ENCODE data around the gene SNX8. TPM values are rescaled to one million over a fixed set of nuclear protein-coding genes. Genes with fewer than 3 reads are reported as not detected.
A peak's percentile ranks its signal among the peaks of the same experiment; 100 is the strongest.
"Not testable (repeated sequence)": the region's sequence is repeated elsewhere in the genome, so short reads cannot be mapped to it uniquely, and the experiment has no call there.

SNX8 gene
- total RNA-seq, 2 donors from 2014 or later: 28.9 to 34.5 TPM

GRCh38 chr7:2314956-2315530 is 802 bp upstream of the SNX8 start:
- H3K36me3 Mint-ChIP-seq; DNase-seq (ENCODE audit: low spot score); ATAC-seq; H3K9me3 Mint-ChIP-seq; H3K27me3 Mint-ChIP-seq; H3K27ac Mint-ChIP-seq; H3K4me3 Mint-ChIP-seq: not testable (repeated sequence)
- peaks cover 14% of the 10 kb centered on the region in 2 donors for H3K4me1 Mint-ChIP-seq (ENCODE audit: low read depth in 2 of 2)

GRCh38 chr7:2313450-2314208 is 612 bp downstream of the SNX8 start:
- no peaks in the 10 kb centered on the region for H3K27me3 Mint-ChIP-seq
- H3K4me1 Mint-ChIP-seq (ENCODE audit: low read depth in 2 of 2): peaks cover 14% of the 10 kb centered on the region in 2 donors
- H3K4me3 Mint-ChIP-seq: no peak overlapping the region
- H3K36me3 Mint-ChIP-seq: no peaks in the 10 kb centered on the region
- ATAC-seq: peak in 1 of 2 donors; percentile 17
- H3K9me3 Mint-ChIP-seq: no peaks in the 10 kb centered on the region
- H3K27ac Mint-ChIP-seq: peak overlapping the region; percentile 73 to 77
- DNase-seq (ENCODE audit: low spot score): no peak

- no peak for DNase-seq (ENCODE audit: low spot score)
- Mint-ChIP-seq H3K36me3 (no peaks in the 10 kb centered on the region), H3K27ac (peak overlapping the region in 1 of 2 donors; percentile 50), H3K4me3 (peak overlapping the region; percentile 51), H3K4me1 (ENCODE audit: low read depth in 2 of 2) (peaks cover 14% of the 10 kb centered on the region in 2 donors), H3K27me3 (no peaks in the 10 kb centered on the region), H3K9me3 (no peaks in the 10 kb centered on the region)
- no peak for ATAC-seq
Measured at GRCh38 chr7:2312267-2312929, 1.8 kb downstream of the SNX8 start.

- Mint-ChIP-seq H3K9me3 (no peaks in the 10 kb centered on the region), H3K27ac (no peak overlapping the region), H3K36me3 (no peaks in the 10 kb centered on the region), H3K4me1 (ENCODE audit: low read depth in 2 of 2) (peaks cover 14% of the 10 kb centered on the region in 2 donors), H3K27me3 (no peaks in the 10 kb centered on the region), H3K4me3 (no peak overlapping the region)
- ATAC-seq (no peak), DNase-seq (ENCODE audit: low spot score) (no peak)
Measured at GRCh38 chr7:2309889-2310331, 4.3 kb downstream of the SNX8 start.

GRCh38 chr7:2307690-2308107 is 6.5 kb downstream of the SNX8 start:
- Mint-ChIP-seq H3K27me3 (no peaks in the 10 kb centered on the region), H3K27ac (no peak overlapping the region), H3K36me3 (no peaks in the 10 kb centered on the region), H3K9me3 (no peaks in the 10 kb centered on the region), H3K4me1 (ENCODE audit: low read depth in 2 of 2) (peaks cover 6 to 9% of the 10 kb centered on the region in 2 donors), H3K4me3 (no peak overlapping the region)
- ATAC-seq: no peak
- DNase-seq (ENCODE audit: low spot score): no peak

GRCh38 chr7:2306688-2307087 is 7.6 kb downstream of the SNX8 start:
- ATAC-seq: no peak
- H3K9me3 Mint-ChIP-seq: no peaks in the 10 kb centered on the region
- no peaks in the 10 kb centered on the region for H3K36me3 Mint-ChIP-seq
- no peaks in the 10 kb centered on the region for H3K27me3 Mint-ChIP-seq
- H3K4me3 Mint-ChIP-seq: no peak overlapping the region
- no peak for DNase-seq (ENCODE audit: low spot score)
- H3K27ac Mint-ChIP-seq: no peak overlapping the region
- peaks cover 0 to 4% of the 10 kb centered on the region in 2 donors for H3K4me1 Mint-ChIP-seq (ENCODE audit: low read depth in 2 of 2)

GRCh38 chr7:2305258-2305657 is 9.0 kb downstream of the SNX8 start:
- not testable (repeated sequence) for DNase-seq (ENCODE audit: low spot score); H3K4me3 Mint-ChIP-seq; H3K9me3 Mint-ChIP-seq; H3K36me3 Mint-ChIP-seq; H3K4me1 Mint-ChIP-seq (ENCODE audit: low read depth in 2 of 2); H3K27ac Mint-ChIP-seq; H3K27me3 Mint-ChIP-seq; ATAC-seq

GRCh38 chr7:2303520-2303919 is 10.7 kb downstream of the SNX8 start:
- H3K4me1 Mint-ChIP-seq (ENCODE audit: low read depth in 2 of 2): peaks cover 7 to 16% of the 10 kb centered on the region in 2 donors
- DNase-seq (ENCODE audit: low spot score); ATAC-seq; H3K27me3 Mint-ChIP-seq; H3K9me3 Mint-ChIP-seq; H3K36me3 Mint-ChIP-seq; H3K27ac Mint-ChIP-seq; H3K4me3 Mint-ChIP-seq: not testable (repeated sequence)

- not testable (repeated sequence) for H3K9me3 Mint-ChIP-seq; H3K36me3 Mint-ChIP-seq; ATAC-seq; H3K4me3 Mint-ChIP-seq; DNase-seq (ENCODE audit: low spot score); H3K27me3 Mint-ChIP-seq; H3K27ac Mint-ChIP-seq
- H3K4me1 Mint-ChIP-seq (ENCODE audit: low read depth in 2 of 2): peaks cover 7 to 15% of the 10 kb centered on the region in 2 donors
Measured at GRCh38 chr7:2302743-2303397, 11.4 kb downstream of the SNX8 start.

GRCh38 chr7:2301511-2301863 is 12.8 kb downstream of the SNX8 start:
- ATAC-seq: no peak
- Mint-ChIP-seq H3K4me3 (no peak overlapping the region), H3K4me1 (ENCODE audit: low read depth in 2 of 2) (peaks cover 7 to 13% of the 10 kb centered on the region in 2 donors), H3K9me3 (no peaks in the 10 kb centered on the region), H3K36me3 (no peaks in the 10 kb centered on the region), H3K27me3 (no peaks in the 10 kb centered on the region), H3K27ac (no peak overlapping the region)
- DNase-seq (ENCODE audit: low spot score): no peak

GRCh38 chr7:2299870-2300512 is 14.2 kb downstream of the SNX8 start:
- H3K36me3 Mint-ChIP-seq: no peaks in the 10 kb centered on the region
- no peaks in the 10 kb centered on the region for H3K27me3 Mint-ChIP-seq
- DNase-seq (ENCODE audit: low spot score): no peak
- peak overlapping the region; percentile 21 for H3K4me3 Mint-ChIP-seq
- H3K4me1 Mint-ChIP-seq (ENCODE audit: low read depth in 2 of 2): peaks cover 7 to 13% of the 10 kb centered on the region in 2 donors
- no peaks in the 10 kb centered on the region for H3K9me3 Mint-ChIP-seq
- H3K27ac Mint-ChIP-seq: peak overlapping the region in 1 of 2 donors; percentile 53
- no peak for ATAC-seq

GRCh38 chr7:2299131-2299829 is 15.0 kb downstream of the SNX8 start:
- H3K36me3 Mint-ChIP-seq: no peaks in the 10 kb centered on the region
- H3K27me3 Mint-ChIP-seq: no peaks in the 10 kb centered on the region
- ATAC-seq (peak; percentile 20 to 36), DNase-seq (ENCODE audit: low spot score) (no peak)
- H3K9me3 Mint-ChIP-seq: no peaks in the 10 kb centered on the region
- H3K27ac Mint-ChIP-seq: peak overlapping the region in 1 of 2 donors; percentile 57
- peaks cover 7 to 13% of the 10 kb centered on the region in 2 donors for H3K4me1 Mint-ChIP-seq (ENCODE audit: low read depth in 2 of 2)
- peak overlapping the region; percentile 39 for H3K4me3 Mint-ChIP-seq

GRCh38 chr7:2296832-2297231 is 17.4 kb downstream of the SNX8 start:
- no peak for ATAC-seq
- no peak overlapping the region for H3K4me3 Mint-ChIP-seq
- H3K27ac Mint-ChIP-seq: no peak overlapping the region
- no peaks in the 10 kb centered on the region for H3K36me3 Mint-ChIP-seq
- peaks cover 7 to 13% of the 10 kb centered on the region in 2 donors for H3K4me1 Mint-ChIP-seq (ENCODE audit: low read depth in 2 of 2)
- no peaks in the 10 kb centered on the region for H3K27me3 Mint-ChIP-seq
- no peak for DNase-seq (ENCODE audit: low spot score)
- H3K9me3 Mint-ChIP-seq: no peaks in the 10 kb centered on the region
